OCI-LY3 (cell line): ENCODE results near the gene ZFP92.

Experiments
- H2AFZ ChIP-seq: fragments of 200-600, 300-600 bp; shearing (Covaris generic); 2 replicates; pipeline ENCODE4 v1.6.0; 2014; ENCODE audit warnings: antibody characterized with exemption, low read depth, low read length
- H3K27ac ChIP-seq: fragments of 200-600, 300-600 bp; sonication (generic); 2 replicates; pipeline ENCODE4 v1.5.1; 2014; ENCODE audit warnings: mild to moderate bottlenecking, low read length, moderate library complexity, mixed read lengths
- H3K27me3 ChIP-seq: fragments of 200-600, 300-600 bp; sonication (generic); 2 replicates; pipeline ENCODE4 v1.6.1; 2014; ENCODE audit warnings: low read depth, low read length, mixed read lengths
- H3K36me3 ChIP-seq: fragments of 200-600, 300-600 bp; sonication (generic); replicated peaks from 2 replicates; pipeline ENCODE3; 2014; ENCODE audit warnings: low read depth, low read length, mixed read lengths
- H3K4me1 ChIP-seq: fragments of 300-600, 200-600 bp; sonication (generic); 2 replicates; pipeline ENCODE4 v1.6.1; 2014; ENCODE audit warnings: low read length, mixed read lengths
- H3K4me2 ChIP-seq: fragments of 200-600, 300-600 bp; sonication (generic); 2 replicates; pipeline ENCODE4 v1.6.1; 2014; ENCODE audit warnings: low read length, mixed read lengths
- H3K4me3 ChIP-seq: fragments of 300-600, 200-600 bp; sonication (generic); 2 replicates; pipeline ENCODE4 v1.5.1; 2014; ENCODE audit warnings: antibody characterized with exemption, mild to moderate bottlenecking, low read length, moderate library complexity
- H3K79me2 ChIP-seq: fragments of 300-600, 200-600 bp; shearing (Covaris generic); 2 replicates; pipeline ENCODE4 v1.6.1; 2014; ENCODE audit warnings: mild to moderate bottlenecking, low read length, mixed read lengths
- H3K9ac ChIP-seq: fragments of 300-600, 200-600 bp; shearing (Covaris generic); 2 replicates; pipeline ENCODE4 v1.6.0; 2014; ENCODE audit warnings: mild to moderate bottlenecking, low read length, moderate library complexity
- H3K9me3 ChIP-seq: fragments of 200-600, 300-600 bp; shearing (Covaris generic); 2 replicates; pipeline ENCODE4 v1.6.1; 2014; ENCODE audit warnings: low read length, mixed read lengths; ENCODE audit not compliant: insufficient read depth
- H4K20me1 ChIP-seq: fragments of 200-600, 300-600 bp; sonication (generic); 2 replicates; pipeline ENCODE4 v1.6.1; 2016; ENCODE audit warnings: low read length, mixed read lengths; ENCODE audit not compliant: insufficient read depth
- EZH2phosphoT487 ChIP-seq: fragments of 200-600 bp; shearing (Covaris generic); IDR thresholded peaks from 2 replicates; pipeline ENCODE4 v1.6.1; 2018; ENCODE audit warnings: antibody characterized with exemption, mixed run types, low read depth
- TF ChIP-seq, protein P1 (sequence below): fragments of 200-600, 300-600 bp; sonication (generic); IDR thresholded peaks from 2 replicates; pipeline ENCODE4 v1.5.1; 2014; ENCODE audit warnings: antibody characterized with exemption, low read length, low read depth

ZFP92 gene

DNA sequence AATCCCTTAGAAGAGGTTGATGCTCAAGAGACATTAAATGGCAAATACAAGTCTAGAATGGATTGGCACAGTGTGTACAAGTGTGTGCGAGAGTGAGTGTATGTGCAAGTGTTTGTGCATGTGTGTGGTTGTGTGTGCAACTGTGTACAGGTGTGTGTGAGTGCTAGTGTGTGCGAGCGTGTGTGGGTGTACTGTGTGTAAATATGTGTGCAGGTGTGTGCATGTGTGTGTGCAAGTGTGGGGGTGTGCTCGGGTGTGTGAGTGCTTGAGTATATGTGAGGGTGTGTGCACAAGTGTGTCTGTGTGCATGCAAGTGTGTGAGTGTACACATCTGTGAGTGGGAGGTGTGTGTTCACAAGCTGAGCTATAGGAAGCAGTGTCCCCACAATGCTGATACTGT is 28.7 kb downstream of the ZFP92 start:
- no peak for TF ChIP-seq EZH2phosphoT487
- TF ChIP-seq, protein P1, sequence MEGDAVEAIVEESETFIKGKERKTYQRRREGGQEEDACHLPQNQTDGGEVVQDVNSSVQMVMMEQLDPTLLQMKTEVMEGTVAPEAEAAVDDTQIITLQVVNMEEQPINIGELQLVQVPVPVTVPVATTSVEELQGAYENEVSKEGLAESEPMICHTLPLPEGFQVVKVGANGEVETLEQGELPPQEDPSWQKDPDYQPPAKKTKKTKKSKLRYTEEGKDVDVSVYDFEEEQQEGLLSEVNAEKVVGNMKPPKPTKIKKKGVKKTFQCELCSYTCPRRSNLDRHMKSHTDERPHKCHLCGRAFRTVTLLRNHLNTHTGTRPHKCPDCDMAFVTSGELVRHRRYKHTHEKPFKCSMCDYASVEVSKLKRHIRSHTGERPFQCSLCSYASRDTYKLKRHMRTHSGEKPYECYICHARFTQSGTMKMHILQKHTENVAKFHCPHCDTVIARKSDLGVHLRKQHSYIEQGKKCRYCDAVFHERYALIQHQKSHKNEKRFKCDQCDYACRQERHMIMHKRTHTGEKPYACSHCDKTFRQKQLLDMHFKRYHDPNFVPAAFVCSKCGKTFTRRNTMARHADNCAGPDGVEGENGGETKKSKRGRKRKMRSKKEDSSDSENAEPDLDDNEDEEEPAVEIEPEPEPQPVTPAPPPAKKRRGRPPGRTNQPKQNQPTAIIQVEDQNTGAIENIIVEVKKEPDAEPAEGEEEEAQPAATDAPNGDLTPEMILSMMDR, result no peak
- Histone ChIP-seq H3K27me3 (no peaks in the 10 kb centered on the region), H3K27ac (no peak overlapping the region), H3K4me3 (no peak overlapping the region), H2AFZ (no peak overlapping the region), H3K4me2 (no peak overlapping the region), H3K9ac (no peak overlapping the region), H3K79me2 (no peaks in the 10 kb centered on the region), H3K9me3 (no peaks in the 10 kb centered on the region), H4K20me1 (no peaks in the 10 kb centered on the region), H3K36me3 (no peaks in the 10 kb centered on the region), H3K4me1 (no peaks in the 10 kb centered on the region)

DNA sequence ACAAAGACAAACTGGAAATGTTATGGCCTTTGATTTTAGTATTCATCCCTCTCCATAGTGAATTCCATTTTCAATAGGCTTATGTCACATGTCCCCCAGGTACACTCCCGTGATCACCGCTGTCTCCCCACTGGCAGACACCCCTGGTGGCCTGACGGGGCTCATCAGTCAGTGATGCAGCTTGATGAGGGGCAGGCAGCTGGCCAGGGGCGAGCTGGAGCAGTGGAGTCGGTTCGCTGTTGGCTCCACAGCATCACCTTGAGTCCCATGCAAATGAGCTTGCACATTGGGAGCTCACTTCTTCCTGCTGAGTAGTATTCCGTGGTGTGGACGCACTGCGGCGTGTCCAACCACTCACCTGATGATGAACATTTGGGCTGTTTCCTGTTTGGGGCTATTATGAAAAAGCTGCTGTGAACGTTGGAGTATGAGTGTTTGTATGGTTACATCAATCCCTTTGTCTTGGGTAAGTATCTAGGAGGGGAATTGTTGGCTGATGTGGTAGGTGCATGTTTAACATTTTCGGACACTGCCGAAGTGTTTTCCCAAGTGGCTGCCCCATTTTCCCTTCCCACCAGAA is 29.4 kb downstream of the ZFP92 start:
- no peaks in the 10 kb centered on the region for H3K9me3 ChIP-seq
- no peak overlapping the region for H3K4me2 ChIP-seq
- H3K79me2 ChIP-seq, result no peaks in the 10 kb centered on the region
- H3K36me3 ChIP-seq, result no peaks in the 10 kb centered on the region
- H3K4me1 ChIP-seq, result no peaks in the 10 kb centered on the region
- H3K4me3 ChIP-seq, result no peak overlapping the region
- TF ChIP-seq EZH2phosphoT487, result no peak
- TF ChIP-seq, protein P1, result no peak
- no peaks in the 10 kb centered on the region for H4K20me1 ChIP-seq
- H3K27ac ChIP-seq, result no peak overlapping the region
- H3K27me3 ChIP-seq, result no peaks in the 10 kb centered on the region
- H3K9ac ChIP-seq, result no peak overlapping the region
- H2AFZ ChIP-seq, result no peak overlapping the region

DNA sequence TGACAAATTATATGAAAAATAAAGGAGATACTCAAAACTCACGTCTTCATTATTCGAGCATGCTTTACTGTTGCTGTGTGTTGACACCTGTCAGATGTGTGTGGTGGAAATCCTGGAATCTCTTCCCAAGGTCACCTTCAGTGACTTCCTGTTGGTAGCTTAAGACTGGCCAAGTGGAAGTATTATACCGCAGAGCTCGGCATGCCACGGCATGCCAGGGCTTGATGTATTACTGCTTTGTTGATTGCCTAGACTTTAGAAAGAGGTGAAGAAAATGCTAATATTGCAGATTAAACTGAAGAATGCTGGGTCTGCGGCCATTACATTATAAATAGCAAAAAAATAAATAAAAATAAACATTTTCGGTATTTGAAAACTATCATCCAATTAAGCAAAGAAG is 30.0 kb downstream of the ZFP92 start:
- Histone ChIP-seq H3K36me3 (no peaks in the 10 kb centered on the region), H2AFZ (no peak overlapping the region), H3K4me2 (no peak overlapping the region), H3K9ac (no peak overlapping the region), H4K20me1 (no peaks in the 10 kb centered on the region), H3K4me3 (no peak overlapping the region), H3K4me1 (no peaks in the 10 kb centered on the region), H3K27me3 (no peaks in the 10 kb centered on the region), H3K27ac (no peak overlapping the region), H3K9me3 (no peaks in the 10 kb centered on the region), H3K79me2 (no peaks in the 10 kb centered on the region)
- TF ChIP-seq, protein P1, result no peak
- TF ChIP-seq EZH2phosphoT487, result no peak

DNA sequence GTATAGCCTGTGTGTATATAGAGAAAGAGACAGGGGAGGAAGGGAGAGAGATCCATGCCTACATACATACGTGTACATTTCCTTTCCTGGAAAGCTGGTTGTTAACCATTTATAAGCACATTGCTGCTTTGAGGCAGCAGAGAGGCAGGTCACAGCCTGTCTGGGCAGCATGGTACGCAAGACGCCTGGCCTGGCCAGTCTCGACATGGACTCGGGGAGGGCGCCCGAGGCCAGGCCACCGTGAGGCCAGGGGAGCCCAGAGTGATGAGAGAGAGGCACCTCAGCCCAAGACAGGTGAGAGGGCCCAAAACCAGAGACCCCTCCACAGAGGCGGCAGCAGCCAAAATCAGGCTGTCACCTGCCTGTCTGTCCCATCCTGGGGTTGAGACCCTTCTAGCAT is 30.7 kb downstream of the ZFP92 start:
- Histone ChIP-seq H4K20me1 (no peaks in the 10 kb centered on the region), H3K4me3 (no peak overlapping the region), H3K27me3 (no peaks in the 10 kb centered on the region), H3K79me2 (no peaks in the 10 kb centered on the region), H2AFZ (no peak overlapping the region), H3K4me2 (no peak overlapping the region), H3K9ac (no peak overlapping the region), H3K4me1 (no peaks in the 10 kb centered on the region), H3K27ac (no peak overlapping the region), H3K9me3 (no peaks in the 10 kb centered on the region), H3K36me3 (no peaks in the 10 kb centered on the region)
- no peak for TF ChIP-seq EZH2phosphoT487

DNA sequence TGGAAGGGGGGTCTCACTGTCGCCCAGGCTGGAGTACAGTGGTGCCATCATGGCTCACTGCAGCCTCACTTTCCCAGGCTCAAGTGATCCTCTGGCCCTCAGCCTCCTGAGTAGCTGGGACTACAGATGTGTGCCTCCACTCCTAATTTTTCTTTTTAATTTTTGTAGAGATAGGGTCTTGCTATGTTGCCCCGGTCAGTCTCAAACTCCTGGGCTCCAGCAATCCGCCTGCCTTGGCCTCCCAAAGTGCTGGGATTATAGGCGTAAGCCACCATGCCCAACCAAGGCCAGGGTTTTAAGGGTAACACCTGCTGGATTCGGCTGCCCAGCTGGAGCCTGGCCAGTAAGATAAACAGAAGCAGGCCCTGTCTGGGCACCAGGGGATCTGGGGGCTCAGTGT is 31.2 kb downstream of the ZFP92 start:
- no peak overlapping the region for H3K4me2 ChIP-seq
- TF ChIP-seq, protein P1, result no peak
- TF ChIP-seq EZH2phosphoT487, result no peak
- H3K4me1 ChIP-seq, result no peaks in the 10 kb centered on the region
- H3K9me3 ChIP-seq, result no peaks in the 10 kb centered on the region
- no peaks in the 10 kb centered on the region for H3K36me3 ChIP-seq
- no peaks in the 10 kb centered on the region for H4K20me1 ChIP-seq
- no peak overlapping the region for H3K4me3 ChIP-seq
- H3K27ac ChIP-seq, result no peak overlapping the region
- no peaks in the 10 kb centered on the region for H3K27me3 ChIP-seq
- H2AFZ ChIP-seq, result no peak overlapping the region
- H3K79me2 ChIP-seq, result no peaks in the 10 kb centered on the region
- no peak overlapping the region for H3K9ac ChIP-seq
